H1 (cell line): Measurements from ENCODE around the gene NAA25. TPM values are rescaled to one million over a fixed set of nuclear protein-coding genes. Genes with fewer than 3 reads are reported as not detected.

Source experiments
- BRCA1 ChIP-seq: IDR thresholded peaks from 2 replicates; pipeline ENCODE4 v1.6.1; 2012; ENCODE audit warnings: low read depth, low read length, improper control_type of control experiment
- CHD2 ChIP-seq: IDR thresholded peaks from 2 replicates; pipeline ENCODE4 v1.6.1; 2012; ENCODE audit warnings: low read length, improper control_type of control experiment
- HDAC2 ChIP-seq, 2 experiments: fragments of 300-600 bp in 1 of 2; sonication (generic) in 1 of 2; IDR thresholded peaks; 2 replicates each; pipeline ENCODE4 v1.6.1; 2011 to 2012; ENCODE audit warnings: low read depth in 2 of 2, low read length in 2 of 2, mild to moderate bottlenecking in 2 of 2, moderate library complexity in 2 of 2, borderline replicate concordance in 1 of 2, inconsistent platforms in 1 of 2
- KDM5A ChIP-seq: fragments of 200-600 bp; IDR thresholded peaks from 2 replicates; pipeline ENCODE4 v1.7.1; 2012; ENCODE audit warnings: mild to moderate bottlenecking, low read length, inconsistent platforms, mixed read lengths
- RFX5 ChIP-seq: IDR thresholded peaks from 2 replicates; pipeline ENCODE4 v1.6.1; 2011; ENCODE audit warnings: low read depth, low read length, improper control_type of control experiment, borderline replicate concordance
- SAP30 ChIP-seq: fragments of 300-600 bp; sonication (generic); IDR thresholded peaks from 2 replicates; pipeline ENCODE4 v1.7.1; 2012; ENCODE audit warnings: low read length, moderate library complexity, mild to moderate bottlenecking, inconsistent platforms; ENCODE audit not compliant: insufficient read depth, insufficient replicate concordance
- polyA plus RNA-seq, 7 experiments: library from polyadenylated mRNA; depleted of rRNA in 3 of 7; stranded (reverse) in 5 of 7; unstranded in 2 of 7; fragments of >200 nt in 5 of 7; fragments of 200-250 nt in 2 of 7; gene quantifications; 1 replicate in 5 of 7; 2 replicates in 1 of 7; 4 replicates in 1 of 7; pipeline versions ENCODE4 v1.2.1 to v1.2.3, GENCODE V29; 2011 to 2013; ENCODE audit warnings: missing spikeins in 2 of 7, mixed read lengths in 2 of 7
- total RNA-seq: library from RNA; stranded (reverse); fragmentation: NEBNext Ultra II Directional; extraction: Animal tissue kit (Norgen Biotek cat#: 25700); gene quantifications from 2 replicates; pipeline ENCODE4 v1.2.1, GENCODE V29; 2021
- TF ChIP-seq, protein P1 (sequence below): fragments of 300-600 bp; sonication (generic); IDR thresholded peaks from 2 replicates; pipeline ENCODE4 v1.7.1; 2012; ENCODE audit warnings: low read length, moderate library complexity, mild to moderate bottlenecking, inconsistent platforms; ENCODE audit not compliant: insufficient replicate concordance
- TF ChIP-seq, protein P2 (sequence below): IDR thresholded peaks from 2 replicates; pipeline ENCODE4 v1.6.1; 2011; ENCODE audit warnings: low read depth, mild to moderate bottlenecking, low read length; ENCODE audit not compliant: insufficient read depth
- TF ChIP-seq, protein P3 (sequence below): IDR thresholded peaks from 2 replicates; pipeline ENCODE4 v1.6.1; 2012; ENCODE audit warnings: low read length, inconsistent platforms

The NAA25 gene
- total and polyA plus RNA-seq, 2 of the 8 experiments (the other 6 are each of a cell fraction or from before 2014, with no cell fraction given): 10.8 to 60.3 TPM

GRCh38 chr12:112097641-112098040 is 10.9 kb downstream of the NAA25 start (continued):
- TF ChIP-seq, protein P1, sequence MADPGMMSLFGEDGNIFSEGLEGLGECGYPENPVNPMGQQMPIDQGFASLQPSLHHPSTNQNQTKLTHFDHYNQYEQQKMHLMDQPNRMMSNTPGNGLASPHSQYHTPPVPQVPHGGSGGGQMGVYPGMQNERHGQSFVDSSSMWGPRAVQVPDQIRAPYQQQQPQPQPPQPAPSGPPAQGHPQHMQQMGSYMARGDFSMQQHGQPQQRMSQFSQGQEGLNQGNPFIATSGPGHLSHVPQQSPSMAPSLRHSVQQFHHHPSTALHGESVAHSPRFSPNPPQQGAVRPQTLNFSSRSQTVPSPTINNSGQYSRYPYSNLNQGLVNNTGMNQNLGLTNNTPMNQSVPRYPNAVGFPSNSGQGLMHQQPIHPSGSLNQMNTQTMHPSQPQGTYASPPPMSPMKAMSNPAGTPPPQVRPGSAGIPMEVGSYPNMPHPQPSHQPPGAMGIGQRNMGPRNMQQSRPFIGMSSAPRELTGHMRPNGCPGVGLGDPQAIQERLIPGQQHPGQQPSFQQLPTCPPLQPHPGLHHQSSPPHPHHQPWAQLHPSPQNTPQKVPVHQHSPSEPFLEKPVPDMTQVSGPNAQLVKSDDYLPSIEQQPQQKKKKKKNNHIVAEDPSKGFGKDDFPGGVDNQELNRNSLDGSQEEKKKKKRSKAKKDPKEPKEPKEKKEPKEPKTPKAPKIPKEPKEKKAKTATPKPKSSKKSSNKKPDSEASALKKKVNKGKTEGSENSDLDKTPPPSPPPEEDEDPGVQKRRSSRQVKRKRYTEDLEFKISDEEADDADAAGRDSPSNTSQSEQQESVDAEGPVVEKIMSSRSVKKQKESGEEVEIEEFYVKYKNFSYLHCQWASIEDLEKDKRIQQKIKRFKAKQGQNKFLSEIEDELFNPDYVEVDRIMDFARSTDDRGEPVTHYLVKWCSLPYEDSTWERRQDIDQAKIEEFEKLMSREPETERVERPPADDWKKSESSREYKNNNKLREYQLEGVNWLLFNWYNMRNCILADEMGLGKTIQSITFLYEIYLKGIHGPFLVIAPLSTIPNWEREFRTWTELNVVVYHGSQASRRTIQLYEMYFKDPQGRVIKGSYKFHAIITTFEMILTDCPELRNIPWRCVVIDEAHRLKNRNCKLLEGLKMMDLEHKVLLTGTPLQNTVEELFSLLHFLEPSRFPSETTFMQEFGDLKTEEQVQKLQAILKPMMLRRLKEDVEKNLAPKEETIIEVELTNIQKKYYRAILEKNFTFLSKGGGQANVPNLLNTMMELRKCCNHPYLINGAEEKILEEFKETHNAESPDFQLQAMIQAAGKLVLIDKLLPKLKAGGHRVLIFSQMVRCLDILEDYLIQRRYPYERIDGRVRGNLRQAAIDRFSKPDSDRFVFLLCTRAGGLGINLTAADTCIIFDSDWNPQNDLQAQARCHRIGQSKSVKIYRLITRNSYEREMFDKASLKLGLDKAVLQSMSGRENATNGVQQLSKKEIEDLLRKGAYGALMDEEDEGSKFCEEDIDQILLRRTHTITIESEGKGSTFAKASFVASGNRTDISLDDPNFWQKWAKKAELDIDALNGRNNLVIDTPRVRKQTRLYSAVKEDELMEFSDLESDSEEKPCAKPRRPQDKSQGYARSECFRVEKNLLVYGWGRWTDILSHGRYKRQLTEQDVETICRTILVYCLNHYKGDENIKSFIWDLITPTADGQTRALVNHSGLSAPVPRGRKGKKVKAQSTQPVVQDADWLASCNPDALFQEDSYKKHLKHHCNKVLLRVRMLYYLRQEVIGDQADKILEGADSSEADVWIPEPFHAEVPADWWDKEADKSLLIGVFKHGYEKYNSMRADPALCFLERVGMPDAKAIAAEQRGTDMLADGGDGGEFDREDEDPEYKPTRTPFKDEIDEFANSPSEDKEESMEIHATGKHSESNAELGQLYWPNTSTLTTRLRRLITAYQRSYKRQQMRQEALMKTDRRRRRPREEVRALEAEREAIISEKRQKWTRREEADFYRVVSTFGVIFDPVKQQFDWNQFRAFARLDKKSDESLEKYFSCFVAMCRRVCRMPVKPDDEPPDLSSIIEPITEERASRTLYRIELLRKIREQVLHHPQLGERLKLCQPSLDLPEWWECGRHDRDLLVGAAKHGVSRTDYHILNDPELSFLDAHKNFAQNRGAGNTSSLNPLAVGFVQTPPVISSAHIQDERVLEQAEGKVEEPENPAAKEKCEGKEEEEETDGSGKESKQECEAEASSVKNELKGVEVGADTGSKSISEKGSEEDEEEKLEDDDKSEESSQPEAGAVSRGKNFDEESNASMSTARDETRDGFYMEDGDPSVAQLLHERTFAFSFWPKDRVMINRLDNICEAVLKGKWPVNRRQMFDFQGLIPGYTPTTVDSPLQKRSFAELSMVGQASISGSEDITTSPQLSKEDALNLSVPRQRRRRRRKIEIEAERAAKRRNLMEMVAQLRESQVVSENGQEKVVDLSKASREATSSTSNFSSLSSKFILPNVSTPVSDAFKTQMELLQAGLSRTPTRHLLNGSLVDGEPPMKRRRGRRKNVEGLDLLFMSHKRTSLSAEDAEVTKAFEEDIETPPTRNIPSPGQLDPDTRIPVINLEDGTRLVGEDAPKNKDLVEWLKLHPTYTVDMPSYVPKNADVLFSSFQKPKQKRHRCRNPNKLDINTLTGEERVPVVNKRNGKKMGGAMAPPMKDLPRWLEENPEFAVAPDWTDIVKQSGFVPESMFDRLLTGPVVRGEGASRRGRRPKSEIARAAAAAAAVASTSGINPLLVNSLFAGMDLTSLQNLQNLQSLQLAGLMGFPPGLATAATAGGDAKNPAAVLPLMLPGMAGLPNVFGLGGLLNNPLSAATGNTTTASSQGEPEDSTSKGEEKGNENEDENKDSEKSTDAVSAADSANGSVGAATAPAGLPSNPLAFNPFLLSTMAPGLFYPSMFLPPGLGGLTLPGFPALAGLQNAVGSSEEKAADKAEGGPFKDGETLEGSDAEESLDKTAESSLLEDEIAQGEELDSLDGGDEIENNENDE: no peak
- no peak for TF ChIP-seq BRCA1
- no peak for TF ChIP-seq SAP30
- TF ChIP-seq HDAC2 (IDR thresholded peaks at IDR 0.05; ENCODE audit: borderline replicate concordance in 1 of 2, low read depth in 2 of 2, low read length in 2 of 2): no peak
- TF ChIP-seq, protein P2, sequence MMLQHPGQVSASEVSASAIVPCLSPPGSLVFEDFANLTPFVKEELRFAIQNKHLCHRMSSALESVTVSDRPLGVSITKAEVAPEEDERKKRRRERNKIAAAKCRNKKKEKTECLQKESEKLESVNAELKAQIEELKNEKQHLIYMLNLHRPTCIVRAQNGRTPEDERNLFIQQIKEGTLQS: no peak
- no peak for TF ChIP-seq CHD2
- TF ChIP-seq, protein P3, sequence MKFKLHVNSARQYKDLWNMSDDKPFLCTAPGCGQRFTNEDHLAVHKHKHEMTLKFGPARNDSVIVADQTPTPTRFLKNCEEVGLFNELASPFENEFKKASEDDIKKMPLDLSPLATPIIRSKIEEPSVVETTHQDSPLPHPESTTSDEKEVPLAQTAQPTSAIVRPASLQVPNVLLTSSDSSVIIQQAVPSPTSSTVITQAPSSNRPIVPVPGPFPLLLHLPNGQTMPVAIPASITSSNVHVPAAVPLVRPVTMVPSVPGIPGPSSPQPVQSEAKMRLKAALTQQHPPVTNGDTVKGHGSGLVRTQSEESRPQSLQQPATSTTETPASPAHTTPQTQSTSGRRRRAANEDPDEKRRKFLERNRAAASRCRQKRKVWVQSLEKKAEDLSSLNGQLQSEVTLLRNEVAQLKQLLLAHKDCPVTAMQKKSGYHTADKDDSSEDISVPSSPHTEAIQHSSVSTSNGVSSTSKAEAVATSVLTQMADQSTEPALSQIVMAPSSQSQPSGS: no peak
- no peak for TF ChIP-seq KDM5A
- TF ChIP-seq RFX5: no peak
